IMR-90 (cell line): ENCODE data around the gene MDFI. TPM values are rescaled to one million over a fixed set of nuclear protein-coding genes. Genes with fewer than 3 reads are reported as not detected.

Experiments used
- ATAC-seq: fragments of 200-7000 bp; cut with Tn5 transposase; 2 replicates; pipeline ENCODE4 v1.9.1; 2020; ENCODE audit warnings: low read depth, mild to moderate bottlenecking, moderate library complexity
- BruUV-seq: library from RNA; stranded (reverse); fragments of 400-500 nt; replicated peaks from 2 replicates; lab custom pipeline; 2021; lab: Mats Ljungman, UMichigan
- CTCF ChIA-PET: fragments of 300-600 bp; formaldehyde crosslinking; extraction: SDS; loops from one replicate; lab custom pipeline; 2021; ENCODE audit warnings: antibody characterized with exemption; lab: Yijun Ruan, JAX
- POLR2A ChIA-PET: fragments of 300-600 bp; sonication (Branson Sonifier 250); formaldehyde crosslinking; loops from one replicate; lab custom pipeline; 2022; ENCODE audit warnings: antibody characterized with exemption; ENCODE audit not compliant: unreplicated experiment; lab: Charles Lee
- DNase-seq: peaks from one replicate; pipeline ENCODE4 v3.0.0; 2013
- H2AFZ ChIP-seq: replicated peaks from 2 replicates; pipeline ENCODE3; 2013; ENCODE audit warnings: low read length, mild to moderate bottlenecking; ENCODE audit not compliant: poor library complexity
- H2AK5ac ChIP-seq: 2 replicates; pipeline ENCODE4 v1.6.1; 2013; ENCODE audit warnings: low read depth, low read length, inconsistent platforms
- H2AK9ac ChIP-seq: replicated peaks from 2 replicates; pipeline ENCODE3; 2013; ENCODE audit warnings: mild to moderate bottlenecking, low read depth, low read length, moderate library complexity; ENCODE audit not compliant: poor library complexity
- H2BK120ac ChIP-seq: 2 replicates; pipeline ENCODE4 v1.6.1; 2013; ENCODE audit warnings: low read depth, low read length, inconsistent platforms
- H2BK15ac ChIP-seq: 3 replicates; pipeline ENCODE4 v1.6.1; 2013; ENCODE audit warnings: low read depth, low read length, inconsistent platforms
- H2BK20ac ChIP-seq: 2 replicates; pipeline ENCODE4 v1.6.1; 2013; ENCODE audit warnings: low read depth, mild to moderate bottlenecking, inconsistent platforms, low read length, moderate library complexity
- H2BK5ac ChIP-seq: 2 replicates; pipeline ENCODE4 v1.6.1; 2013; ENCODE audit warnings: mild to moderate bottlenecking, low read depth, low read length, inconsistent platforms; ENCODE audit not compliant: poor library complexity, severe bottlenecking
- H3K14ac ChIP-seq: replicated peaks from 2 replicates; pipeline ENCODE4 v1.6.1; 2013; ENCODE audit warnings: low read depth, low read length, inconsistent platforms
- H3K18ac ChIP-seq: 2 replicates; pipeline ENCODE4 v1.6.1; 2013; ENCODE audit warnings: low read depth, low read length, control low read depth
- H3K23ac ChIP-seq: 2 replicates; pipeline ENCODE4 v1.6.1; 2013; ENCODE audit warnings: low read depth, low read length, inconsistent platforms
- H3K27ac ChIP-seq: 2 replicates; pipeline ENCODE4 v1.5.1; 2013; ENCODE audit warnings: mild to moderate bottlenecking, control low read depth, low read length; ENCODE audit not compliant: insufficient read depth
- H3K27me3 ChIP-seq: 2 replicates; pipeline ENCODE4 v1.6.1; 2013; ENCODE audit warnings: low read length; ENCODE audit not compliant: control insufficient read depth, insufficient read depth
- H3K36me3 ChIP-seq: 2 replicates; pipeline ENCODE4 v1.6.1; 2013; ENCODE audit warnings: low read length, mixed read lengths; ENCODE audit not compliant: control insufficient read depth, insufficient read depth
- H3K4ac ChIP-seq: 2 replicates; pipeline ENCODE4 v1.6.1; 2013; ENCODE audit warnings: low read depth, low read length, inconsistent platforms
- H3K4me1 ChIP-seq: 2 replicates; pipeline ENCODE4 v1.6.1; 2013; ENCODE audit warnings: low read length, mixed read lengths; ENCODE audit not compliant: control insufficient read depth, insufficient read depth
- H3K4me2 ChIP-seq: 2 replicates; pipeline ENCODE4 v1.6.1; 2013; ENCODE audit warnings: low read depth, mild to moderate bottlenecking, control low read depth, low read length, moderate library complexity
- H3K4me3 ChIP-seq: 2 replicates; pipeline ENCODE4 v1.5.1; 2013; ENCODE audit warnings: low read depth, mild to moderate bottlenecking, control low read depth, low read length, moderate library complexity; ENCODE audit not compliant: insufficient read depth
- H3K56ac ChIP-seq: 2 replicates; pipeline ENCODE4 v1.6.1; 2013; ENCODE audit warnings: low read length, inconsistent platforms; ENCODE audit not compliant: insufficient read depth; ENCODE audit errors: extremely low read depth
- H3K79me1 ChIP-seq, 2 experiments: 2 replicates each; pipeline ENCODE4 v1.6.1; 2013; ENCODE audit warnings: low read length in 2 of 2, inconsistent platforms in 1 of 2, low read depth in 1 of 2
- H3K9ac ChIP-seq: 2 replicates; pipeline ENCODE4 v1.6.1; 2013; ENCODE audit warnings: low read depth, low read length, control low read depth
- H3K9me1 ChIP-seq: 2 replicates; pipeline ENCODE4 v1.6.1; 2013; ENCODE audit warnings: low read length, inconsistent platforms; ENCODE audit not compliant: insufficient read depth
- H3K9me3 ChIP-seq: 2 replicates; pipeline ENCODE4 v1.6.1; 2013; ENCODE audit warnings: low read length; ENCODE audit not compliant: control insufficient read depth, insufficient read depth
- H4K20me1 ChIP-seq: 2 replicates; pipeline ENCODE4 v1.6.1; 2013; ENCODE audit warnings: low read length, inconsistent platforms; ENCODE audit not compliant: insufficient read depth
- H4K5ac ChIP-seq: 2 replicates; pipeline ENCODE4 v1.6.1; 2013; ENCODE audit warnings: mild to moderate bottlenecking, low read depth, low read length, control low read depth
- H4K8ac ChIP-seq, 2 experiments: 2 replicates each; pipeline ENCODE4 v1.6.1; 2013; ENCODE audit warnings: low read depth in 2 of 2, low read length in 2 of 2, control low read depth in 1 of 2, inconsistent platforms in 1 of 2
- H4K91ac ChIP-seq: 2 replicates; pipeline ENCODE4 v1.6.1; 2013; ENCODE audit warnings: low read depth, low read length, inconsistent platforms; ENCODE audit not compliant: insufficient read depth
- BHLHE40 ChIP-seq: fragments of 150-350 bp; IDR thresholded peaks from 2 replicates; pipeline ENCODE4 v1.6.1; 2016; ENCODE audit warnings: mild to moderate bottlenecking, low read depth, low read length
- CEBPB ChIP-seq: IDR thresholded peaks from 2 replicates; pipeline ENCODE4 v1.6.1; 2012; ENCODE audit warnings: low read depth, low read length, improper control_type of control experiment
- CHD1 ChIP-seq: IDR thresholded peaks from 2 replicates; pipeline ENCODE4 v1.6.1; 2012; ENCODE audit warnings: low read depth, low read length, improper control_type of control experiment
- CTCF ChIP-seq: conservative IDR thresholded peaks from 2 replicates; pipeline ENCODE4 v1.5.1; 2012; ENCODE audit warnings: mild to moderate bottlenecking, low read depth, low read length, improper control_type of control experiment
- ELK1 ChIP-seq: fragments of 150-350 bp; IDR thresholded peaks from 2 replicates; pipeline ENCODE4 v1.6.1; 2016; ENCODE audit warnings: low read depth, mild to moderate bottlenecking, low read length, moderate library complexity, borderline replicate concordance
- FOS ChIP-seq: fragments of 150-350 bp; IDR thresholded peaks from 2 replicates; pipeline ENCODE4 v1.6.1; 2016; ENCODE audit warnings: low read depth, low read length
- MAFK ChIP-seq: IDR thresholded peaks from 2 replicates; pipeline ENCODE4 v1.6.1; 2012; ENCODE audit warnings: low read depth, low read length, improper control_type of control experiment
- MAZ ChIP-seq: IDR thresholded peaks from 2 replicates; pipeline ENCODE4 v1.6.1; 2012; ENCODE audit warnings: low read depth, mild to moderate bottlenecking, low read length, improper control_type of control experiment, moderate library complexity, borderline replicate concordance
- MXI1 ChIP-seq: IDR thresholded peaks from 2 replicates; pipeline ENCODE4 v1.6.1; 2012; ENCODE audit warnings: low read depth, mild to moderate bottlenecking, low read length, moderate library complexity, borderline replicate concordance
- NFE2L2 ChIP-seq: fragments of 150-350 bp; IDR thresholded peaks from 2 replicates; pipeline ENCODE4 v1.6.1; 2016; ENCODE audit warnings: low read depth, mild to moderate bottlenecking, low read length
- POLR2A ChIP-seq: IDR thresholded peaks from 2 replicates; pipeline ENCODE4 v1.6.1; 2012; ENCODE audit warnings: mild to moderate bottlenecking, low read depth, low read length
- RAD21 ChIP-seq: IDR thresholded peaks from 2 replicates; pipeline ENCODE4 v1.6.1; 2012; ENCODE audit warnings: low read length, improper control_type of control experiment
- RCOR1 ChIP-seq: IDR thresholded peaks from 2 replicates; pipeline ENCODE4 v1.6.1; 2012; ENCODE audit warnings: mild to moderate bottlenecking, low read length, improper control_type of control experiment; ENCODE audit not compliant: insufficient replicate concordance
- RFX5 ChIP-seq: IDR thresholded peaks from 2 replicates; pipeline ENCODE4 v1.8.0; 2012; ENCODE audit warnings: low read depth, mild to moderate bottlenecking, low read length, moderate library complexity
- SMC3 ChIP-seq: fragments of 150-350 bp; IDR thresholded peaks from 2 replicates; pipeline ENCODE4 v1.6.1; 2016; ENCODE audit warnings: low read depth, mild to moderate bottlenecking, antibody characterized with exemption, low read length, moderate library complexity
- USF2 ChIP-seq: fragments of 150-350 bp; IDR thresholded peaks from 2 replicates; pipeline ENCODE4 v1.6.1; 2017; ENCODE audit warnings: mild to moderate bottlenecking, antibody characterized with exemption, low read length, low read depth
- WGBS, 2 experiments: methylation state at CpG; one replicate each; pipeline versions ENCODE4 v1.1.5 to v1.1.7; 2013; ENCODE audit warnings: missing lambda C conversion rate in 2 of 2; ENCODE audit not compliant: insufficient read length in 1 of 2; ENCODE audit errors: extremely low coverage in 2 of 2; 5-methylcytosine and 5-hydroxymethylcytosine counted together
- dilution Hi-C: fragments of 300-500 bp; cut with HindIII; formaldehyde crosslinking; loops from one replicate; pipeline ENCODE4 v1.14.3; 2018; ENCODE audit warnings: low sequenced_read_pairs; ENCODE audit not compliant: unreplicated experiment
- in situ Hi-C: fragments of 300-500 bp; cut with MboI; formaldehyde crosslinking; loops from 3 replicates; pipeline ENCODE4 v1.14.3; 2019; ENCODE audit warnings: low sequenced_read_pairs, inconsistent platforms, mixed read lengths
- intact Hi-C: fragments of 100-400 bp; cut with micrococcal nuclease; formaldehyde crosslinking; loops from 2 replicates; pipeline ENCODE4 v1.10.0; 2022
- polyA plus RNA-seq, 3 experiments: library from polyadenylated mRNA; depleted of rRNA; stranded (reverse); fragments of >200 nt; gene quantifications; 2 replicates each; pipeline ENCODE4 v1.2.3, GENCODE V29; 2012; ENCODE audit warnings: low replicate concordance in 1 of 3
- total RNA-seq: library from RNA; depleted of rRNA; stranded (reverse); fragments of >200 nt; gene quantifications from 2 replicates; pipeline ENCODE4 v1.2.3, GENCODE V29; 2012

Gene MDFI
- total and polyA plus RNA-seq, 2 of the 4 experiments (the other 2 are of a cell fraction): 0.18 to 0.29 TPM

GRCh38 chr6:41591122-41591521 is 47.1 kb upstream of the MDFI start:
- 80% methylated on average over 1 of the region's 6 CpGs; no CpG with 5 or more reads in 1 of the 2 experiments for WGBS, 2 experiments

More at GRCh38 chr6:41591122-41591521, 47.1 kb upstream of the MDFI start:
- Histone ChIP-seq H2BK20ac (no peak overlapping the region), H4K8ac (no peak overlapping the region), H3K18ac (no peak overlapping the region), H2AK5ac (no peak overlapping the region), H3K4me2 (no peak overlapping the region), H3K4me3 (no peak overlapping the region), H3K56ac (no peak overlapping the region), H3K9me3 (no peaks in the 10 kb centered on the region), H3K79me1 (no peaks in the 10 kb centered on the region), H2BK5ac (no peak overlapping the region), H3K27me3 (no peaks in the 10 kb centered on the region), H2AFZ (no peak overlapping the region), H4K91ac (no peak overlapping the region), H3K27ac (no peak overlapping the region), H4K20me1 (peaks cover 6% of the 10 kb centered on the region), H3K9ac (no peak overlapping the region), H4K5ac (no peak overlapping the region), H2BK15ac (no peak overlapping the region), H3K9me1 (no peaks in the 10 kb centered on the region), H2AK9ac (no peak overlapping the region), H3K14ac (no peak overlapping the region), H3K23ac (no peak overlapping the region), H3K4ac (no peak overlapping the region), H3K4me1 (no peaks in the 10 kb centered on the region), H2BK120ac (no peak overlapping the region), H3K36me3 (peaks cover 31% of the 10 kb centered on the region)
- TF ChIP-seq USF2: no peak
- TF ChIP-seq BHLHE40: no peak
- TF ChIP-seq MAZ: no peak
- no peak for TF ChIP-seq CHD1
- TF ChIP-seq POLR2A: no peak
- no peak for TF ChIP-seq MAFK
- no peak for TF ChIP-seq RCOR1
- no peak for TF ChIP-seq SMC3
- no peak for TF ChIP-seq ELK1
- no peak for TF ChIP-seq NFE2L2
- no peak for TF ChIP-seq MXI1
- TF ChIP-seq CEBPB: no peak
- no peak for TF ChIP-seq RFX5
- no peak for TF ChIP-seq CTCF
- TF ChIP-seq RAD21: no peak
- no peak for TF ChIP-seq FOS
- POLR2A ChIA-PET: no interaction called here
- in situ Hi-C loops: loop anchor here (5.0 kb wide), 2 partner anchors 169 to 219 kb away; no protein-coding TSS in a partner anchor
- ATAC-seq (no peak), DNase-seq (no peak)
- CTCF ChIA-PET: no interaction called here
- no TSS peak for BruUV-seq
- intact Hi-C loops: no loop called here
- dilution Hi-C loops: no loop called here
